Neutrophil (primary cell): Measurements from ENCODE around the gene OR7A10.
"Not testable (repeated sequence)": the region's sequence is repeated elsewhere in the genome, so short reads cannot be mapped to it uniquely, and the experiment has no call there.

Source experiments
- H3K27ac ChIP-seq: fragments of 200-600 bp; sonication (generic); 2 replicates; pipeline ENCODE4 v1.5.1; 2016; ENCODE audit warnings: mild to moderate bottlenecking, moderate library complexity
- H3K27me3 ChIP-seq: fragments of 200-600 bp; sonication (generic); 2 replicates; pipeline ENCODE4 v1.6.0; 2016; ENCODE audit warnings: mild to moderate bottlenecking
- H3K36me3 ChIP-seq: fragments of 200-600 bp; sonication (generic); 2 replicates; pipeline ENCODE4 v1.5.1; 2017
- H3K4me1 ChIP-seq, 2 experiments: fragments of 200-600 bp in 1 of 2; sonication (generic) in 1 of 2; 1 replicate in 1 of 2; 2 replicates in 1 of 2; pipeline versions ENCODE4 v1.5.1 to v1.6.1; 2013 to 2016; ENCODE audit warnings: low read depth in 1 of 2, low read length in 1 of 2, mild to moderate bottlenecking in 1 of 2, moderate library complexity in 1 of 2; ENCODE audit not compliant: control insufficient read depth in 1 of 2, insufficient read depth in 1 of 2
- H3K4me3 ChIP-seq, 2 experiments: fragments of 200-600 bp in 1 of 2; sonication (generic) in 1 of 2; 1 replicate in 1 of 2; 2 replicates in 1 of 2; pipeline ENCODE4 v1.5.1; 2013 to 2016; ENCODE audit warnings: low read depth in 1 of 2, low read length in 1 of 2, mild to moderate bottlenecking in 1 of 2, moderate library complexity in 1 of 2
- H3K9me3 ChIP-seq: fragments of 200-600 bp; sonication (generic); 2 replicates; pipeline ENCODE4 v1.5.1; 2016
- CTCF ChIP-seq: fragments of 200-600 bp; sonication (generic); IDR thresholded peaks from 2 replicates; pipeline ENCODE4 v1.5.1; 2016; ENCODE audit warnings: antibody characterized with exemption

The OR7A10 gene

GRCh38 chr19:14795078-14795721 is 53.5 kb downstream of the OR7A10 start:
- no peaks in the 10 kb centered on the region for H3K27me3 ChIP-seq

GRCh38 chr19:14792250-14792649 is 56.5 kb downstream of the OR7A10 start:
- H3K27ac ChIP-seq, H3K27me3 ChIP-seq, H3K36me3 ChIP-seq, H3K4me3 ChIP-seq, H3K9me3 ChIP-seq: not testable (repeated sequence)
- peaks cover 17 to 22% of the 10 kb centered on the region in 2 experiments for H3K4me1 ChIP-seq

More at GRCh38 chr19:14795078-14795721, 53.5 kb downstream of the OR7A10 start:
- no peaks in the 10 kb centered on the region for H3K36me3 ChIP-seq
- H3K4me1 ChIP-seq, result peaks cover 5 to 9% of the 10 kb centered on the region in 2 experiments
- no peak overlapping the region for H3K27ac ChIP-seq
- H3K9me3 ChIP-seq, result no peaks in the 10 kb centered on the region
- no peak for TF ChIP-seq CTCF
- H3K4me3 ChIP-seq, result no peak overlapping the region
